Endometrial microvascular endothelial cells (primary cell): ENCODE data around the gene DGUOK. TPM values are rescaled to one million over a fixed set of nuclear protein-coding genes. Genes with fewer than 3 reads are reported as not detected.
"Not testable (repeated sequence)": the region's sequence is repeated elsewhere in the genome, so short reads cannot be mapped to it uniquely, and the experiment has no call there.

Source experiments
- in situ Hi-C: cut with HindIII; loops from 2 replicates; pipeline ENCODE4 v1.10.0; 2017; ENCODE audit warnings: low sequenced_read_pairs, low pct_unique_long_range_greater_than_20kb; ENCODE audit errors: inconsistent ontology term
- total RNA-seq: library from RNA; depleted of rRNA; stranded (reverse); fragments of >200 nt; gene quantifications from one replicate; pipeline ENCODE4 v1.2.3, GENCODE V29; 2015; ENCODE audit errors: inconsistent ontology term

The DGUOK gene
- total RNA-seq: 48.4 TPM

GRCh38 chr2:73926493-73927327 is at the start of gene DGUOK:
DGUOK (plus strand) TSS chr2:73926880; CDS start chr2:73926911, 31 bp downstream.
- in situ Hi-C loops: no loop called here

GRCh38 chr2:73877071-73877802 is 49.4 kb upstream of the DGUOK start:
- in situ Hi-C loops: no loop called here

GRCh38 chr2:73877984-73878383 is 48.7 kb upstream of the DGUOK start:
- in situ Hi-C loops: not testable (repeated sequence)

- in situ Hi-C loops: no loop called here
Measured at GRCh38 chr2:73885406-73885805, 41.3 kb upstream of the DGUOK start.

- in situ Hi-C loops: no loop called here
Measured at GRCh38 chr2:73886357-73886756, 40.3 kb upstream of the DGUOK start.

- in situ Hi-C loops: not testable (repeated sequence)
Measured at GRCh38 chr2:73887596-73888353, 38.9 kb upstream of the DGUOK start.

- in situ Hi-C loops: no loop called here
Measured at GRCh38 chr2:73888388-73888787, 38.3 kb upstream of the DGUOK start.

GRCh38 chr2:73889206-73889605 is 37.5 kb upstream of the DGUOK start:
- in situ Hi-C loops: no loop called here

- in situ Hi-C loops: no loop called here
Measured at GRCh38 chr2:73890301-73891092, 36.2 kb upstream of the DGUOK start.

- in situ Hi-C loops: no loop called here
Measured at GRCh38 chr2:73891276-73891901, 35.3 kb upstream of the DGUOK start.

- in situ Hi-C loops: no loop called here
Measured at GRCh38 chr2:73892631-73893329, 33.9 kb upstream of the DGUOK start, which contains the start of gene ACTG2. ACTG2 (plus strand) TSS chr2:73893008; CDS start chr2:73901312, 8,304 bp downstream.

GRCh38 chr2:73893764-73894474 is 32.8 kb upstream of the DGUOK start:
- in situ Hi-C loops: no loop called here

- in situ Hi-C loops: no loop called here
Measured at GRCh38 chr2:73894475-73894850, 32.2 kb upstream of the DGUOK start.

GRCh38 chr2:73894877-73895276 is 31.8 kb upstream of the DGUOK start:
- in situ Hi-C loops: no loop called here

- in situ Hi-C loops: no loop called here
Measured at GRCh38 chr2:73895473-73895872, 31.2 kb upstream of the DGUOK start.

- in situ Hi-C loops: no loop called here
Measured at GRCh38 chr2:73896362-73897239, 30.1 kb upstream of the DGUOK start.
